Measurements from ENCODE around the gene KLF6.

DNA sequence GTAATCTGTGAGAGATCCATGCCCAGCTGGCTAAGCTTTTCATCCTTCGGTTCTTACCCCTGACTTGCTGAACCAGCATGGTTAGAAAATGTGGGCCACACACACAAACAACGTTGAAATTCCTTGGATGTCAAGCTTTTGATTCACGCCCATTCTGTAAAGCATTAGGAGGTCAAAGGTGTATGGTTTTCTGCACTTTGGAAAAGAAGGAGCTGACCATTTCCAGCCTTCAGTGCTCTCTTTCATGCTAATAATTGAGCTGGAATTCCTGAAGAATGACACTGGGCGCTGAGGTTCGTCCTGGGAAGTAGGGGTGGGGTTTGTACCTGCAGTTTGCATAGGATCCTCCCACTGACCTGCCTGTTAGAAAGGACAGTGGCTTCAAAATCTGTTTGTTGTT, 23.1 kb downstream of the KLF6 start:
- TF ChIP-seq CTCF (conservative IDR thresholded peaks at IDR 0.05; ENCODE audit: low read depth in 2 of 2) (no peak), EZH2 (IDR thresholded peaks at IDR 0.05; ENCODE audit: low read depth, unreplicated experiment) (no peak), EZH2phosphoT487 (IDR thresholded peaks at IDR 0.05; ENCODE audit: unreplicated experiment) (no peak), STAT1 (IDR thresholded peaks at IDR 0.05; ENCODE audit: unreplicated experiment) (no peak), NANOG (IDR thresholded peaks at IDR 0.05; ENCODE audit: borderline replicate concordance) (no peak), POLR2AphosphoS5 (IDR thresholded peaks at IDR 0.05; ENCODE audit: low read depth) (no peak), JUNB (IDR thresholded peaks at IDR 0.05; ENCODE audit: unreplicated experiment) (no peak), CREB1 (CRISPR knock-in tag; IDR thresholded peaks at IDR 0.05; ENCODE audit: low read depth) (no peak), ZNF114 (CRISPR knock-in tag; IDR thresholded peaks at IDR 0.05) (no peak), ZNF331 (CRISPR knock-in tag; IDR thresholded peaks at IDR 0.05; ENCODE audit: low read depth) (no peak)
- TF ChIP-seq, protein P1, sequence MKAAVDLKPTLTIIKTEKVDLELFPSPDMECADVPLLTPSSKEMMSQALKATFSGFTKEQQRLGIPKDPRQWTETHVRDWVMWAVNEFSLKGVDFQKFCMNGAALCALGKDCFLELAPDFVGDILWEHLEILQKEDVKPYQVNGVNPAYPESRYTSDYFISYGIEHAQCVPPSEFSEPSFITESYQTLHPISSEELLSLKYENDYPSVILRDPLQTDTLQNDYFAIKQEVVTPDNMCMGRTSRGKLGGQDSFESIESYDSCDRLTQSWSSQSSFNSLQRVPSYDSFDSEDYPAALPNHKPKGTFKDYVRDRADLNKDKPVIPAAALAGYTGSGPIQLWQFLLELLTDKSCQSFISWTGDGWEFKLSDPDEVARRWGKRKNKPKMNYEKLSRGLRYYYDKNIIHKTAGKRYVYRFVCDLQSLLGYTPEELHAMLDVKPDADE (IDR thresholded peaks at IDR 0.05): no peak
- TF ChIP-seq, protein P2, sequence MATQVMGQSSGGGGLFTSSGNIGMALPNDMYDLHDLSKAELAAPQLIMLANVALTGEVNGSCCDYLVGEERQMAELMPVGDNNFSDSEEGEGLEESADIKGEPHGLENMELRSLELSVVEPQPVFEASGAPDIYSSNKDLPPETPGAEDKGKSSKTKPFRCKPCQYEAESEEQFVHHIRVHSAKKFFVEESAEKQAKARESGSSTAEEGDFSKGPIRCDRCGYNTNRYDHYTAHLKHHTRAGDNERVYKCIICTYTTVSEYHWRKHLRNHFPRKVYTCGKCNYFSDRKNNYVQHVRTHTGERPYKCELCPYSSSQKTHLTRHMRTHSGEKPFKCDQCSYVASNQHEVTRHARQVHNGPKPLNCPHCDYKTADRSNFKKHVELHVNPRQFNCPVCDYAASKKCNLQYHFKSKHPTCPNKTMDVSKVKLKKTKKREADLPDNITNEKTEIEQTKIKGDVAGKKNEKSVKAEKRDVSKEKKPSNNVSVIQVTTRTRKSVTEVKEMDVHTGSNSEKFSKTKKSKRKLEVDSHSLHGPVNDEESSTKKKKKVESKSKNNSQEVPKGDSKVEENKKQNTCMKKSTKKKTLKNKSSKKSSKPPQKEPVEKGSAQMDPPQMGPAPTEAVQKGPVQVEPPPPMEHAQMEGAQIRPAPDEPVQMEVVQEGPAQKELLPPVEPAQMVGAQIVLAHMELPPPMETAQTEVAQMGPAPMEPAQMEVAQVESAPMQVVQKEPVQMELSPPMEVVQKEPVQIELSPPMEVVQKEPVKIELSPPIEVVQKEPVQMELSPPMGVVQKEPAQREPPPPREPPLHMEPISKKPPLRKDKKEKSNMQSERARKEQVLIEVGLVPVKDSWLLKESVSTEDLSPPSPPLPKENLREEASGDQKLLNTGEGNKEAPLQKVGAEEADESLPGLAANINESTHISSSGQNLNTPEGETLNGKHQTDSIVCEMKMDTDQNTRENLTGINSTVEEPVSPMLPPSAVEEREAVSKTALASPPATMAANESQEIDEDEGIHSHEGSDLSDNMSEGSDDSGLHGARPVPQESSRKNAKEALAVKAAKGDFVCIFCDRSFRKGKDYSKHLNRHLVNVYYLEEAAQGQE (IDR thresholded peaks at IDR 0.05; ENCODE audit: unreplicated experiment): no peak
- TF ChIP-seq, protein P3, sequence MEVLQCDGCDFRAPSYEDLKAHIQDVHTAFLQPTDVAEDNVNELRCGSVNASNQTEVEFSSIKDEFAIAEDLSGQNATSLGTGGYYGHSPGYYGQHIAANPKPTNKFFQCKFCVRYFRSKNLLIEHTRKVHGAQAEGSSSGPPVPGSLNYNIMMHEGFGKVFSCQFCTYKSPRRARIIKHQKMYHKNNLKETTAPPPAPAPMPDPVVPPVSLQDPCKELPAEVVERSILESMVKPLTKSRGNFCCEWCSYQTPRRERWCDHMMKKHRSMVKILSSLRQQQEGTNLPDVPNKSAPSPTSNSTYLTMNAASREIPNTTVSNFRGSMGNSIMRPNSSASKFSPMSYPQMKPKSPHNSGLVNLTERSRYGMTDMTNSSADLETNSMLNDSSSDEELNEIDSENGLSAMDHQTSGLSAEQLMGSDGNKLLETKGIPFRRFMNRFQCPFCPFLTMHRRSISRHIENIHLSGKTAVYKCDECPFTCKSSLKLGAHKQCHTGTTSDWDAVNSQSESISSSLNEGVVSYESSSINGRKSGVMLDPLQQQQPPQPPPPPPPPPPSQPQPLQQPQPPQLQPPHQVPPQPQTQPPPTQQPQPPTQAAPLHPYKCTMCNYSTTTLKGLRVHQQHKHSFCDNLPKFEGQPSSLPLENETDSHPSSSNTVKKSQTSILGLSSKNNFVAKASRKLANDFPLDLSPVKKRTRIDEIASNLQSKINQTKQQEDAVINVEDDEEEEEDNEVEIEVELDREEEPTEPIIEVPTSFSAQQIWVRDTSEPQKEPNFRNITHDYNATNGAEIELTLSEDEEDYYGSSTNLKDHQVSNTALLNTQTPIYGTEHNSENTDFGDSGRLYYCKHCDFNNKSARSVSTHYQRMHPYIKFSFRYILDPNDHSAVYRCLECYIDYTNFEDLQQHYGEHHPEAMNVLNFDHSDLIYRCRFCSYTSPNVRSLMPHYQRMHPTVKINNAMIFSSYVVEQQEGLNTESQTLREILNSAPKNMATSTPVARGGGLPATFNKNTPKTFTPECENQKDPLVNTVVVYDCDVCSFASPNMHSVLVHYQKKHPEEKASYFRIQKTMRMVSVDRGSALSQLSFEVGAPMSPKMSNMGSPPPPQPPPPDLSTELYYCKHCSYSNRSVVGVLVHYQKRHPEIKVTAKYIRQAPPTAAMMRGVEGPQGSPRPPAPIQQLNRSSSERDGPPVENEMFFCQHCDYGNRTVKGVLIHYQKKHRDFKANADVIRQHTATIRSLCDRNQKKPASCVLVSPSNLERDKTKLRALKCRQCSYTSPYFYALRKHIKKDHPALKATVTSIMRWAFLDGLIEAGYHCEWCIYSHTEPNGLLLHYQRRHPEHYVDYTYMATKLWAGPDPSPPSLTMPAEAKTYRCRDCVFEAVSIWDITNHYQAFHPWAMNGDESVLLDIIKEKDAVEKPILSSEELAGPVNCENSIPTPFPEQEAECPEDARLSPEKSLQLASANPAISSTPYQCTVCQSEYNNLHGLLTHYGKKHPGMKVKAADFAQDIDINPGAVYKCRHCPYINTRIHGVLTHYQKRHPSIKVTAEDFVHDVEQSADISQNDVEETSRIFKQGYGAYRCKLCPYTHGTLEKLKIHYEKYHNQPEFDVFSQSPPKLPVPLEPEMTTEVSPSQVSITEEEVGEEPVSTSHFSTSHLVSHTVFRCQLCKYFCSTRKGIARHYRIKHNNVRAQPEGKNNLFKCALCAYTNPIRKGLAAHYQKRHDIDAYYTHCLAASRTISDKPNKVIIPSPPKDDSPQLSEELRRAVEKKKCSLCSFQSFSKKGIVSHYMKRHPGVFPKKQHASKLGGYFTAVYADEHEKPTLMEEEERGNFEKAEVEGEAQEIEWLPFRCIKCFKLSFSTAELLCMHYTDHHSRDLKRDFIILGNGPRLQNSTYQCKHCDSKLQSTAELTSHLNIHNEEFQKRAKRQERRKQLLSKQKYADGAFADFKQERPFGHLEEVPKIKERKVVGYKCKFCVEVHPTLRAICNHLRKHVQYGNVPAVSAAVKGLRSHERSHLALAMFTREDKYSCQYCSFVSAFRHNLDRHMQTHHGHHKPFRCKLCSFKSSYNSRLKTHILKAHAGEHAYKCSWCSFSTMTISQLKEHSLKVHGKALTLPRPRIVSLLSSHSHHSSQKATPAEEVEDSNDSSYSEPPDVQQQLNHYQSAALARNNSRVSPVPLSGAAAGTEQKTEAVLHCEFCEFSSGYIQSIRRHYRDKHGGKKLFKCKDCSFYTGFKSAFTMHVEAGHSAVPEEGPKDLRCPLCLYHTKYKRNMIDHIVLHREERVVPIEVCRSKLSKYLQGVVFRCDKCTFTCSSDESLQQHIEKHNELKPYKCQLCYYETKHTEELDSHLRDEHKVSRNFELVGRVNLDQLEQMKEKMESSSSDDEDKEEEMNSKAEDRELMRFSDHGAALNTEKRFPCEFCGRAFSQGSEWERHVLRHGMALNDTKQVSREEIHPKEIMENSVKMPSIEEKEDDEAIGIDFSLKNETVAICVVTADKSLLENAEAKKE (CRISPR knock-in tag; IDR thresholded peaks at IDR 0.05): no peak
